ENCODE measurements around the gene SMC1A.

SMC1A gene

DNA sequence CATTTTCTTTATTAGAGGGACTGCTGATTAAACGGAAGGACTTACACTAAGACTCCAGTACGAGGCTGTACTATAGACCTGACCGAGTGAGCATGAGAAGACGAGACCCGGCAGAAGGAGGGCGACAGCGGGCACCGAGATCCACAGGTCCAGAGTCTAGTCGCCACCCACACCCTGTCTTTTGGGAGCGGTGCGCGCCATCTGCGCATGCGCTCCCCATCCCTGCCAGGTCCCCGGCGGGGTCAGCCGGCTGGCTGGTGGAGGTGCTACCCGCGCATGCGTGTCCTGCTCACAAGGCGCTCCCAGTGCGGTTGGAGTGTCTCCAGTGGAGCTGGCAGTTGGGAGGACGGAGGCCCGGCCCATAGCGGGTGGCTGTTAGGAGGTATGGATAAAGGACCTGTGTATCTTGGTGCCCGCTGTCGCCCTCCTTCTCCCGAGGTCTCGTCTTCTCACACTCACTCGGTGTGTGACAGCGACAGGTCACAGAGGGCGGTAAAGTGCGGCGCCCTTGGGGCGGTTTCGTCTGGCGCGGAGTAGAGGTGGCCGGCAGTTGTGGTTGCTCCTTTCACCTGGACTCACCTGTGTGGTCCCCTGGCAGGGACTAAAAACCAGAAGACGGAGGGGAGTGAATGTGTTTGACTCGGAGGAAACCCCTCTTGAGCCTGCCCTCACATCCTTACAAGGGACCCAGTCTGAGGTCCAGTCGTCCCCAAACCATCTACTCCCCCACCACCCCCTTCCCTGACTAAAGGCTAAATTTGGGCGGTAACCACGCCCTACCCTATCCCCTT is 19.3 kb upstream of the SMC1A start:
- FAIRE-seq (peak; percentile 98), DNase-seq (ENCODE audit: insufficient read length, low spot score) (peak; percentile 63)
- TF ChIP-seq POLR2A (IDR thresholded peaks at IDR 0.05; ENCODE audit: low read depth, low read length) (no peak), PAX5 (IDR thresholded peaks at IDR 0.05; ENCODE audit: insufficient read depth, low read length, severe bottlenecking) (no peak), POLR2AphosphoS5 (IDR thresholded peaks at IDR 0.05; ENCODE audit: low read depth, low read length) (no peak), TAF1 (IDR thresholded peaks at IDR 0.05; ENCODE audit: low read depth, low read length) (no peak), POU2F2 (IDR thresholded peaks at IDR 0.05; ENCODE audit: low read depth, low read length) (no peak)

DNA sequence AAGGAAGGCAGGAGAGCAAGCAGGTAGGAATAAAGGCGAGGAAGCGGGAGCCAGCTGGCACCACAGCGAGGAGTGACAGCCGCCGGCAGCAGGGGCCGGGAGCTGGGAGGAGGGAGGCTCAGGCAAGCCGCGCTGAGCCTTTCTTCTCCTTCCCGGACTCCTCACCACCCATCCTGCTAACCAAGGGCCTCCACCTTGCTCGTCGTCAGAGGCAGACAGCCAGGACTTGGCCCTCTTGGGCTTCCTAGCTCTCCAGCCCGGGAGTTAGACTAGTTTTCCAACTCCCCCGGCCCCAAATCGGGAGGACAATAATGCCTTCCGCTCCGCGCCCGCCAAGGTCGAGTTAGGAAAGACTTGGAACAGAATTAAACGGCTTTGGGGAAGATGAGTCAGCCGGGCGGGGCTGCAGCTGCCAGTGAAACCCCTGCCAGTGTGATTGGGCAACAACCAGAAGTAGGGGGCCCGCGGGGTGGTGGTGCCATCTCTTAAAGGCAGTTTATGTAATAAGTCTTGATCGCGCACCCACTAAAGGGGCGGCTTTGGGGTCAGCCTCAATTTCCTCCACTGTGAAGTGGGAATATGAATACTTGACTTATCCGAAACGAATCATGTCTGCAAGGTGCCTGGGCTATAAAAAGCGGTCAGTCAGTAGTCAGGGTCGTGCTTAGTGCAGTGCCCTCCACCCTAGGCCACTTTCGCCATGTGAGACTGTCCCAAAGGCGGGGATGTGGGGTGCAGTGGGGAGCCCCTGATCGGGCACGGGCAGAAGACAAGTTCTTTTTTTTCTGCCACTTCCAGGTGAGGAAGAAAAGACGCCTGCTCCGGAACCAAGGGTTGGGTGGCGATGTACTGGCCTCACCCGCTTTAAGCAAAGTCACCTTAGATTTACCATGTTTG is 18.4 kb upstream of the SMC1A start:
- no peak for TF ChIP-seq PAX5 (IDR thresholded peaks at IDR 0.05; ENCODE audit: insufficient read depth, low read length, severe bottlenecking)
- DNase-seq (ENCODE audit: insufficient read length, low spot score) (no peak), FAIRE-seq (peak; percentile 38)

DNA sequence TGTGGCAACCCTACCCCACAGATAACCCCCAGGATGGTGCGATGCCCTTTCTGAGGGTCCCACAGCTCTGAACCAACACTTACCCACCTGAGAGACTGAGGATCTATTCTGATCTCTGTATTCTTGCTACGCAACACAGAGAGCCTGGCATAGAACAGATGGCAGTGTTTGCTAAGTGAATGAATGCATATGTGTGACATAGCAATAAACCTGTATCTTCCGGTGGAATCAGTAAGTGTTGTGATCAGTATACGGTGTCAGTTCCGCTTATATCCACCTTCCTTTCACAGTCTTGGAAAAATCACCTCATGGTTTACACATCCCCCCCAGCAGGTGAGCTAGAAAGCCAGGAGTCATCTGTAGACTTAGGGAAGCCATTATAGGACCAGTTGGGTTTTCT is 17.6 kb upstream of the SMC1A start:
- no peak for TF ChIP-seq TAF1 (IDR thresholded peaks at IDR 0.05; ENCODE audit: low read depth, low read length)
- no peak for TF ChIP-seq SPI1 (IDR thresholded peaks at IDR 0.05; ENCODE audit: low read depth, low read length)
- TF ChIP-seq PAX5 (IDR thresholded peaks at IDR 0.05; ENCODE audit: insufficient read depth, low read length, severe bottlenecking): no peak
- TF ChIP-seq POLR2AphosphoS5 (IDR thresholded peaks at IDR 0.05; ENCODE audit: low read depth, low read length): no peak
- no peak for TF ChIP-seq POU2F2 (IDR thresholded peaks at IDR 0.05; ENCODE audit: low read depth, low read length)
- TF ChIP-seq POLR2A (IDR thresholded peaks at IDR 0.05; ENCODE audit: low read depth, low read length): no peak
- FAIRE-seq (peak; percentile 9), DNase-seq (ENCODE audit: insufficient read length, low spot score) (no peak)

DNA sequence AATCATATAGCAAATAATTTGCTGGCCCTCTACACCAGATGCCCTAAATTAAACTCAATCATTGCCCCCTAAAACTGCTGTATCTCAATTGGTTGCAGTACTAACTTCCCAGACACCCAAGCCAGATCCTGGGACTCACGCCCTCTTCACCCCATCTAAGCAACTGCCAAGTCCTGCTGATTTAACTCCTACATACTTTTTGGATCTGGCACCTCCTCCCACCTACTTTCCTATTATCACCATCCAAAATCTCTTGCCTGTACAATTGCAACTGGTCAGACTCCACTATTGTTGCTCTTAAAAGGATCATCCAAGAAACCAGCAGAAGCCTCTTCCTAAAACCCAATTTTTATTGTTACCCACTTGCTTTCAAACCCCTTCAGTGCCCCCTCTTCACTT is 16.4 kb upstream of the SMC1A start:
- no peak for FAIRE-seq
- no peak for DNase-seq (ENCODE audit: insufficient read length, low spot score)
- no peak for TF ChIP-seq SPI1 (IDR thresholded peaks at IDR 0.05; ENCODE audit: low read depth, low read length)
- TF ChIP-seq POLR2A (IDR thresholded peaks at IDR 0.05; ENCODE audit: low read depth, low read length): no peak
- TF ChIP-seq TAF1 (IDR thresholded peaks at IDR 0.05; ENCODE audit: low read depth, low read length): no peak
- no peak for TF ChIP-seq POLR2AphosphoS5 (IDR thresholded peaks at IDR 0.05; ENCODE audit: low read depth, low read length)
- TF ChIP-seq POU2F2 (IDR thresholded peaks at IDR 0.05; ENCODE audit: low read depth, low read length): no peak
- no peak for TF ChIP-seq PAX5 (IDR thresholded peaks at IDR 0.05; ENCODE audit: insufficient read depth, low read length, severe bottlenecking)

DNA sequence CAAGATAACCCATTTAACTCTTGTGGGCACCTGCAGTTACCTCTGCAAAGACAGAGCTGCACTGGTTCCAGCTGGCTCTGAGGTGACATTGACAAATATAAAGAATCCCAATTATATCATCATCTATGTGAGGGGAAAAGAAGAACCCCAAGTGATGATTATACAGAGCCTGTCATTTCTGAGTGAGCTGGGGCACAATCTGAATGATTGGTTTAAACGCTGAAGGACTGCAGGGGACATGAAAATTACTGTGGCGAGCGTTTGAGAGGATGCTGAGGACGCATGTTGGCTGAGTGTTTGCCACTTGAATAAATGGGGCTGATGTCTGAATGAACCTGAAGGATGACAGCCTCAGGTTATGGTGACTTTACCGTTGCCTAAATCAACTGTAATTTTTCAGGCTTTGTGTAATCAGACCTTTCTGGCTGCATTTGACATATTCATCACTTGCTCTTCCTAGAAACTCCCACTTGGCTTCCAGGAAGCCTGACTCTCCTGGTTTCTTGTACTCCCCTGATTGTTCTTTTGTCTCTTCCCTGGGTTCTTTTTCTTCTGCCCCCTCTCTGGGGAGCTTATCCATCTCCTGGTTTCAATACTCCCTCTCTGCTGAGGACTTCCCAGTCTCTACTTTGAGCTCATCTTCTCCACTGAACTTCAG is 15.8 kb upstream of the SMC1A start:
- FAIRE-seq: peak; percentile 23

DNA sequence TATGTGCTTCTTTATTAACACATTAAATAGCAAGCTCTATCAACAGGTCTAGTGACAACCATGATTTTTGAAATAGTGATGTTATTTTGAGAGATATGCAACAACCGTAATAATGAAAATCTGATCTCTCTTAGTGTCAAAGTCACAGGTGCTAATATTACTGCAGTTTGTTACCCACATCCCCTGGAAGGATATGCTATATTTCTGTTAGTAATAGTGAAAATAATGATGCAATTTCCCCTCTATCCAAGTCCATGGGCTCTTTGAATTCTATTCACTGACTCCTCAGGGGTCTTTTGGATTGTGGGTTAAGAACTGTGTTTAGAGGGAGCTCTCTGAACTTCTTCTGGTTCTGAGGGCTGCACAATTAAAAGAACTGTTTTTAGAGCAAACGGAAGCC is 14.8 kb upstream of the SMC1A start:
- DNase-seq (ENCODE audit: insufficient read length, low spot score) (no peak), FAIRE-seq (no peak)
- TF ChIP-seq POU2F2 (IDR thresholded peaks at IDR 0.05; ENCODE audit: low read depth, low read length) (no peak), POLR2AphosphoS5 (IDR thresholded peaks at IDR 0.05; ENCODE audit: low read depth, low read length) (no peak), SPI1 (IDR thresholded peaks at IDR 0.05; ENCODE audit: low read depth, low read length) (no peak), POLR2A (IDR thresholded peaks at IDR 0.05; ENCODE audit: low read depth, low read length) (no peak), PAX5 (IDR thresholded peaks at IDR 0.05; ENCODE audit: insufficient read depth, low read length, severe bottlenecking) (no peak), TAF1 (IDR thresholded peaks at IDR 0.05; ENCODE audit: low read depth, low read length) (no peak)

More for the DNA sequence above, 15.8 kb upstream of the SMC1A start:
- DNase-seq (ENCODE audit: insufficient read length, low spot score): no peak
- TF ChIP-seq TAF1 (IDR thresholded peaks at IDR 0.05; ENCODE audit: low read depth, low read length) (no peak), SPI1 (IDR thresholded peaks at IDR 0.05; ENCODE audit: low read depth, low read length) (no peak), POLR2AphosphoS5 (IDR thresholded peaks at IDR 0.05; ENCODE audit: low read depth, low read length) (no peak), POLR2A (IDR thresholded peaks at IDR 0.05; ENCODE audit: low read depth, low read length) (no peak), PAX5 (IDR thresholded peaks at IDR 0.05; ENCODE audit: insufficient read depth, low read length, severe bottlenecking) (no peak), POU2F2 (IDR thresholded peaks at IDR 0.05; ENCODE audit: low read depth, low read length) (no peak)

DNA sequence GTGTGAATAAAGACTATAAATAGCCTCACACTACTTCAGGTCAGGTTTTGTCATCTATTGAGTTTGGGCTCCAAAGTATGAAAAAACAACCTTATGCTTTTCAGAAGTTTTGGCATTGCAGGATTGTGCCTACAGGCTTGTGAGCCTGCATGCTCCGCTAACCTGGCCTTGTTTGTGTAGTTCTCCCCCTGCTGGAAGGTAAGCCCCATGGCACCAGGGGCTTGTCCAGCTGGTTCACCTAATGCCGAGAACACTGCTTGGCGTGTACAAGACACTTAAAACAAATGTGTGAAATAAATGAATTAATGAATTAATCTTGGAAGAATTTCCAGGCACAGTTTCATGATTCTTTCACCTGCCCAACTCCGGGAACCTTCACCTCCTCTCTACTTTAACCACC is 13.5 kb upstream of the SMC1A start:
- FAIRE-seq: peak; percentile 99
- no peak for TF ChIP-seq POLR2A (IDR thresholded peaks at IDR 0.05; ENCODE audit: low read depth, low read length)
- no peak for TF ChIP-seq POLR2AphosphoS5 (IDR thresholded peaks at IDR 0.05; ENCODE audit: low read depth, low read length)
- TF ChIP-seq PAX5 (IDR thresholded peaks at IDR 0.05; ENCODE audit: insufficient read depth, low read length, severe bottlenecking): no peak
- TF ChIP-seq TAF1 (IDR thresholded peaks at IDR 0.05; ENCODE audit: low read depth, low read length): no peak
- TF ChIP-seq SPI1 (IDR thresholded peaks at IDR 0.05; ENCODE audit: low read depth, low read length): no peak
- no peak for TF ChIP-seq POU2F2 (IDR thresholded peaks at IDR 0.05; ENCODE audit: low read depth, low read length)
- no peak for DNase-seq (ENCODE audit: insufficient read length, low spot score)

DNA sequence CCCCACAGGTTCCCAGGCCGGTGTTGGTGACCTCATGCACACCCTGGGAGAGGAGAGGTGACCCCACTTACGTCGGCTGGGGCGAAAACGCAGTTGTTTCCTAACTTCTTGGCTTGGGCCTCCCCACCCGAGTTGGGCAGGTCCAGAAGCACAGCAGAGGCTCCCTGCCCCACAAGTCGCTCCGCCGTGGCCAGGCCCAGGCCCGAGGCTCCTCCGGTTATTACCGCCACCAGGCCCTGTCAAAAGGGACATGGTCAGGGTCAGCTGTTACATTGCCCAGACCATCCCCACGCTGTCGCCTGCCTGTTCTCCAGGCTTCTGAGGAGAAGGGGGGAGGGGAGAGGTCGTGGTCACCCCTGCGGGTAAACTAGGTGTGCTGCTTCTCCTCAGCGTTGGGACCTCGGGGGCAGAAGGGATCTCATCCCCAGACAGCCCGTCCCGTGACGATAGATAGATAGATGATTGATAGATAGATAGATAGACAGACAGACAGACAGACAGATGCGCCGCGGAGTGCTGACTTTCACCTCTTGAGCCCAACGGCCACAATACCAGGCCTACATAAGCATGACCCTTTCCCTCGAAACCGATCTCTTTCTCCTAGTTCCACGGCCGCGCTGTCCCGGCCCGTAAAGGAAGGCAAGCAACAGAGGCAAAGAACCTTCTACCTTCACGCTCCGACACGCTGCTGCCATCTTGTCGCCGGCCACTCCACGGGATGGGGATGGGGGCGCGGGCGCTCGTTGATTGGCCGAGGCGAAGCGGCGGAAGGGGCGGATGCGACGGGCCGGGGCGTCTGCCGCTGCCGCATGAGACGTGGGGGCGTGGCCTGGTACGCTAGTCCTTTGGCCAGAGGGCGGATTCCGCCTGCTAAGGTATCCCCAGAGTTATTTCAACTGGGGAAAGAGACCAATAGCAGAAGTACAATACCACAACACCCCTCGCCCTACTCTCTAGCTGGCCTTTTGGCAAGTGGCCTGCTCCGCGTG is 11.5 kb upstream of the SMC1A start, which contains the start of gene HSD17B10:
Gene HSD17B10 (minus strand): TSS at position 720 of the 989 bp plus-strand sequence. CDS start 25 bp downstream, at position 695.
- TF ChIP-seq POLR2A (IDR thresholded peaks at IDR 0.05; ENCODE audit: low read depth, low read length): peak; percentile 78
- no peak for TF ChIP-seq PAX5 (IDR thresholded peaks at IDR 0.05; ENCODE audit: insufficient read depth, low read length, severe bottlenecking)
- peak; percentile 86 for TF ChIP-seq TAF1 (IDR thresholded peaks at IDR 0.05; ENCODE audit: low read depth, low read length)
- peak; percentile 73 for TF ChIP-seq POLR2AphosphoS5 (IDR thresholded peaks at IDR 0.05; ENCODE audit: low read depth, low read length)
- no peak for TF ChIP-seq SPI1 (IDR thresholded peaks at IDR 0.05; ENCODE audit: low read depth, low read length)
- no peak for TF ChIP-seq POU2F2 (IDR thresholded peaks at IDR 0.05; ENCODE audit: low read depth, low read length)
- peak; percentile 73 for DNase-seq (ENCODE audit: insufficient read length, low spot score)
- FAIRE-seq: peak; percentile 100
